ENCODE measurements around the gene DIAPH3. TPM values are rescaled to one million over a fixed set of nuclear protein-coding genes. Genes with fewer than 3 reads are reported as not detected.
A peak's percentile ranks its signal among the peaks of the same experiment; 100 is the strongest.
"Not testable (repeated sequence)": the region's sequence is repeated elsewhere in the genome, so short reads cannot be mapped to it uniquely, and the experiment has no call there.

DIAPH3 gene
- total RNA-seq, 1 donor from 2014 or later = 24.1 TPM

DNA sequence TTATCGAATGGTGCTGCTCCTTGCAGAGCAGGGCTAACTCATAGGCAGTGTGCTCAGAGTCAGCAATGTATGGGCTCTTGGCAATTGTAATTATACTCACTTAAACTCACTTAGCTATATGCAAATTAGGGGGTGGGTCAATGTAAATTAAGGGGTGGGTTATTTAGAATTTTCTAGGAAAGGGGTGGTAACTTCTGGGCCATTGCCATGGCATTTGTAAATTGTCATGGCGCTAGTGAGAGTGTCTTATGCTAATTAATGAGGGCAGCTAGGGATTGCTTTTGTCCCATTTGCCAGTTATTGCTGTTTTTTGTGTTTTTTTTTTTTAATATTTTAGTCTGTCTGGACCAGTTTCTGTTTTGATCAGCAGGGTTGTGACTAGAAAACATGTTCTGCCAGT is 68.4 kb downstream of the DIAPH3 start:
- H3K27me3 Mint-ChIP-seq (ENCODE audit: low read depth) = no peaks in the 10 kb centered on the region
- H3K27ac Mint-ChIP-seq (ENCODE audit: unreplicated experiment) = no peak overlapping the region
- no peaks in the 10 kb centered on the region for H3K9me3 Mint-ChIP-seq (ENCODE audit: low read depth)

DNA sequence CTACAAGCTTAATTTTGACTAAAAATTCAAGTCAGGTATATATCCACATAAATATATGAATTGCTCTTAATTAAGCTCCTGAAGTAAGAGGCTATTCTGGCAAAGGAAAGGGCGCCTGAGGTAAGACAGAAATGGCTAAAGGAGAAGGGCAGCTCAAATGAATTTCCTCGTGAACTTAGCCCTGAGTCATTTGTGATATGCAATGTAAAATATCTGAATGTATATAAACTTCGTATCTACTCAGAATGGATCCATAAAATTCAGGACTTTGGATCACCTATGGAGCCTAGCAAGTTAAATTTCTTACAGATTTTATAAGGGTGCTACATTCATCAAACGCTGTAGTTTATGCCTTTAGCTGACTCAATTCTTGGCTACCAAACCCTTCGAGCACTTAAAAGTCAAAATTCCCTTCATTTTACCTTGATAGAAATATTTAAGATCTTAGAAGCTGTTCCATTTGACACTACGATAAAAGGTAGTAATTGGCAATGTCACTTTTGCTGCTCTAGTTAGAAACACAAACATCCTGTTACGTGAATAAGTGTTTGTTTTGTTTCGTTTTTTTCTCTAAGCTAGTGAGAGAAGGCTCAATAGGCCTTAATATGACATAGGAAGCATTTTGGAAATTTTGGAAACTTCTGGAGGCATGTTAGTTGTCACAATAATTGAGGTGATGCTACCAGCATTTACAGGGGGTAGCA is 69.2 kb downstream of the DIAPH3 start:
- H3K27ac Mint-ChIP-seq (ENCODE audit: unreplicated experiment) = no peak overlapping the region
- no peak overlapping the region for H3K4me3 Mint-ChIP-seq (ENCODE audit: unreplicated experiment)
- TF ChIP-seq, protein P1, sequence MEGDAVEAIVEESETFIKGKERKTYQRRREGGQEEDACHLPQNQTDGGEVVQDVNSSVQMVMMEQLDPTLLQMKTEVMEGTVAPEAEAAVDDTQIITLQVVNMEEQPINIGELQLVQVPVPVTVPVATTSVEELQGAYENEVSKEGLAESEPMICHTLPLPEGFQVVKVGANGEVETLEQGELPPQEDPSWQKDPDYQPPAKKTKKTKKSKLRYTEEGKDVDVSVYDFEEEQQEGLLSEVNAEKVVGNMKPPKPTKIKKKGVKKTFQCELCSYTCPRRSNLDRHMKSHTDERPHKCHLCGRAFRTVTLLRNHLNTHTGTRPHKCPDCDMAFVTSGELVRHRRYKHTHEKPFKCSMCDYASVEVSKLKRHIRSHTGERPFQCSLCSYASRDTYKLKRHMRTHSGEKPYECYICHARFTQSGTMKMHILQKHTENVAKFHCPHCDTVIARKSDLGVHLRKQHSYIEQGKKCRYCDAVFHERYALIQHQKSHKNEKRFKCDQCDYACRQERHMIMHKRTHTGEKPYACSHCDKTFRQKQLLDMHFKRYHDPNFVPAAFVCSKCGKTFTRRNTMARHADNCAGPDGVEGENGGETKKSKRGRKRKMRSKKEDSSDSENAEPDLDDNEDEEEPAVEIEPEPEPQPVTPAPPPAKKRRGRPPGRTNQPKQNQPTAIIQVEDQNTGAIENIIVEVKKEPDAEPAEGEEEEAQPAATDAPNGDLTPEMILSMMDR (IDR thresholded peaks at IDR 0.05) = no peak
- no peaks in the 10 kb centered on the region for H3K27me3 Mint-ChIP-seq (ENCODE audit: low read depth)
- peaks cover 18% of the 10 kb centered on the region for H3K4me1 Mint-ChIP-seq (ENCODE audit: low read depth)
- no peak for DNase-seq (ENCODE audit: low spot score)
- H3K9me3 Mint-ChIP-seq (ENCODE audit: low read depth) = no peaks in the 10 kb centered on the region
- no peaks in the 10 kb centered on the region for H3K36me3 Mint-ChIP-seq (ENCODE audit: low read depth)

More for the DNA sequence above, 68.4 kb downstream of the DIAPH3 start:
- TF ChIP-seq, protein P1 (IDR thresholded peaks at IDR 0.05) = no peak
- H3K4me1 Mint-ChIP-seq (ENCODE audit: low read depth) = peaks cover 17% of the 10 kb centered on the region
- no peak overlapping the region for H3K4me3 Mint-ChIP-seq (ENCODE audit: unreplicated experiment)
- no peaks in the 10 kb centered on the region for H3K36me3 Mint-ChIP-seq (ENCODE audit: low read depth)
- no peak for DNase-seq (ENCODE audit: low spot score)

DNA sequence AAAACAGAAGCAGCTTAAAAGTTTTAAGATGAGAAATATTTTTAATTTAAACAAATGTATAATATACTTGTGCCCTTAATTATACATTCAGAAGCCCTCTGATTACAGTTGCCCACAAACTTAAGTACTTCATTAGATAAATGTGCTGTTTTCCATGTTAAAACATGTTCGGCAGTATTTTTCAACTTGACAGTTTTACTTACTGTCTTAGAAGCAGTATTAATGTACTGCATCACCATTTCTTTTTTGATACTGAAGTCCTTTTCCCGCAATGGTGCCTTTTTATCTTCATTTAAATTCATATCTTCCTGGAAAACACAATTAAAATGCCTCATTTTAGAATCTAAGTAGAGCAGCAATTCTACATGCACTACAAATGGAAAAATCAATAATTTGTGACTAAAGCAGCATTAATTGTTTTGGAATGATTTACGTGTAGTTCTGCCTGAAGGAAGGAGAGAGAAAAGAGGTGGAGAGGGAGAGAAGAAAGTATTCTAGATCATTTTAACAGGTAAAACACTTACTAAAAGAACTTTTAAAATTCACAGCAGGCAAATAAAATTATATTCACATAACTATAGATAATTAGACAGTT is 70.2 kb downstream of the DIAPH3 start:
- H3K4me1 Mint-ChIP-seq (ENCODE audit: low read depth) = peaks cover 18% of the 10 kb centered on the region
- H3K9me3 Mint-ChIP-seq (ENCODE audit: low read depth) = no peaks in the 10 kb centered on the region
- TF ChIP-seq, protein P1 (IDR thresholded peaks at IDR 0.05) = no peak
- no peak for DNase-seq (ENCODE audit: low spot score)
- no peak overlapping the region for H3K27ac Mint-ChIP-seq (ENCODE audit: unreplicated experiment)
- H3K27me3 Mint-ChIP-seq (ENCODE audit: low read depth) = no peaks in the 10 kb centered on the region
- no peaks in the 10 kb centered on the region for H3K36me3 Mint-ChIP-seq (ENCODE audit: low read depth)
- no peak overlapping the region for H3K4me3 Mint-ChIP-seq (ENCODE audit: unreplicated experiment)

DNA sequence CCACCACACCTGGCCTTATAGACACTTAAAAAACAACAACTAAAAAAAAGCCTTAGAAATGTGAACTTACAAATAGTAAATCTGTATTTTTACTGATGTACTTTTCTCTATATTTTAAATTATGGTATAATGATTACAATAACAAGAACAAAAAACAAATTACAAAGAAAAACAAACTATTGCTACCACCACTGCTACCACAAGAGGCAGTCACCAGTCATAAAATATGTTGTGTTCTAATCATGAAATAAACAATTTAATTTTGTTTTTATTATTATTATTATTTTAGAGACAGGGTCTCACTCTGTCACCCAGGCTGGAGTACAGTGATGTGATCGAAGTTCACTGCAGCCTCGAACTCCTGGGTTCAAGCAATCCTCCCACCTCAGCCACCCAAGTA is 72.2 kb downstream of the DIAPH3 start:
- peaks cover 18% of the 10 kb centered on the region for H3K4me1 Mint-ChIP-seq (ENCODE audit: low read depth)
- no peak for DNase-seq (ENCODE audit: low spot score)
- H3K27me3 Mint-ChIP-seq (ENCODE audit: low read depth) = no peaks in the 10 kb centered on the region
- H3K4me3 Mint-ChIP-seq (ENCODE audit: unreplicated experiment) = no peak overlapping the region
- H3K9me3 Mint-ChIP-seq (ENCODE audit: low read depth) = no peaks in the 10 kb centered on the region
- H3K36me3 Mint-ChIP-seq (ENCODE audit: low read depth) = no peaks in the 10 kb centered on the region
- no peak overlapping the region for H3K27ac Mint-ChIP-seq (ENCODE audit: unreplicated experiment)
- TF ChIP-seq, protein P1 (IDR thresholded peaks at IDR 0.05) = peak; percentile 58

DNA sequence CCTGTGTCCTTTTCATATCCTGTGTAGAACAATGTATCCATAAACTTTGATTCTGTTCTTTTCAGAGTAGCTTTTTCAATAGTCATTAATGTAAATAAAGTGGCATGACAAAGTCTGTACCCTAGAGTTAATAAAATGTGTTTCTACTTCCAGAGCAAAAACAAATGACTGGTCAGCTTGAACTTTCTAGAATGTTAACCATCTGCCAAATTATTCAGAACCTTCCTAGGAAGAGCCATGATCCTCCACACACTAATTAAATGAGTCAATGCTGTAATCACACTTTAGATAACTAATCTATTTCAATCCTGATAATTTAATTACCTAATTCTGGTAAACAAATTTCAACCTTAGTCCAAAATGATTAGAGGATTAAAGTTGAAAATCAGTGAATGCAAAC is 73.2 kb downstream of the DIAPH3 start:
- Mint-ChIP-seq H3K36me3 (ENCODE audit: low read depth) (no peaks in the 10 kb centered on the region), H3K27me3 (ENCODE audit: low read depth) (no peaks in the 10 kb centered on the region), H3K4me3 (ENCODE audit: unreplicated experiment) (no peak overlapping the region), H3K4me1 (ENCODE audit: low read depth) (peaks cover 18% of the 10 kb centered on the region), H3K9me3 (ENCODE audit: low read depth) (no peaks in the 10 kb centered on the region), H3K27ac (ENCODE audit: unreplicated experiment) (peak overlapping the region; percentile 8)
- TF ChIP-seq, protein P1 (IDR thresholded peaks at IDR 0.05) = no peak
- DNase-seq (ENCODE audit: low spot score) = no peak

DNA sequence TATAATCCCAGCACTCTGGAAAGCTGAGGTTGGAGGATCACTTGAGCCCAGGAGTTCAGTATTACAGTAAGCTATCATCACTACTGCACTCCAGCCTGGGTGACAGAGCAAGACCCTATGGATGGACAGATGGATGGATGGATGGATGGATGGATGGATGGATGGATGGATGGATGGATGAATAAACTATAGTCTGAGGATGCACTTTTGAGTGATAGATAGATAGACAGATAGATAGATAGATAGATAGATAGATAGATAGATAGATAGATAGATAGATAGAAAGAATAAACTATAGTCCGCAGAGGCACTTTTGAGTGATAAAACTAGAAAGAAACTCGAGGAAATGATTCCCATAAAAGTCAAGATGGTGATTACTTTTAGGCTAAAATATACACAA is 79.9 kb downstream of the DIAPH3 start:
- H3K36me3 Mint-ChIP-seq (ENCODE audit: low read depth); H3K27ac Mint-ChIP-seq (ENCODE audit: unreplicated experiment); H3K27me3 Mint-ChIP-seq (ENCODE audit: low read depth); DNase-seq (ENCODE audit: low spot score); H3K4me3 Mint-ChIP-seq (ENCODE audit: unreplicated experiment); H3K4me1 Mint-ChIP-seq (ENCODE audit: low read depth): not testable (repeated sequence)
- H3K9me3 Mint-ChIP-seq (ENCODE audit: low read depth) = peaks cover 15% of the 10 kb centered on the region

Measured in chondrocyte (in vitro differentiated cells).